Measurements from ENCODE around the gene RNU7-1. TPM values are rescaled to one million over a fixed set of nuclear protein-coding genes. Genes with fewer than 3 reads are reported as not detected.

Gene RNU7-1
- total and polyA plus RNA-seq, 9 of the 15 experiments (the other 6 are each of a cell fraction or from before 2014, with no cell fraction given) = not detected

DNA sequence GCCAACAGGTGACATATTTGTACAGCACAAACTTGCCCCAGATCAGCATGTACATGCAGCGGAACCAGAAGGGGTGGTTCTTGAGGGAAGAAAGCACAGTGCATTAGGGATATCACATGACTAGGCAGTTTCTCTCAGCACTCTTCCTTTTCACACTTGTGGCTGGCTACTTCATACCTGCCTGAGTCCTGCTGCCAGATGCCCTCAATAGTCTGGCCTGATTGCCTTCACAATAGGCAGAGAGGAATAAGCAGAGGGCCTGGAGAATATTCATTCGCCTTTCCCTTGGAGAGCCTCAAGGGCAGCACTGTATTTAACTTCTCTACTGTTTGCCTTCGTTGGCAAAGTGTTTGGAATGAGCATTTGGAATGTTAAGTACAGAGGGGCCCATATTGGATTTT is 35.0 kb downstream of the RNU7-1 start (continued):
- TF ChIP-seq HDAC3 (IDR thresholded peaks at IDR 0.05; ENCODE audit: borderline replicate concordance, partially characterized antibody) = no peak
- TF ChIP-seq TOE1 (IDR thresholded peaks at IDR 0.05; ENCODE audit: borderline replicate concordance) = no peak
- TF ChIP-seq TOE1 (CRISPR knock-in tag; IDR thresholded peaks at IDR 0.05; ENCODE audit: borderline replicate concordance, low read depth) = no peak
- no peak for TF ChIP-seq TAF7 (tag; IDR thresholded peaks at IDR 0.05)
- TF ChIP-seq AFF1 (IDR thresholded peaks at IDR 0.05; ENCODE audit: low read depth in 1 of 2, partially characterized antibody in 2 of 2) = no peak
- no peak for TF ChIP-seq ZNF239 (CRISPR knock-in tag; IDR thresholded peaks at IDR 0.05)
- TF ChIP-seq, protein P1, sequence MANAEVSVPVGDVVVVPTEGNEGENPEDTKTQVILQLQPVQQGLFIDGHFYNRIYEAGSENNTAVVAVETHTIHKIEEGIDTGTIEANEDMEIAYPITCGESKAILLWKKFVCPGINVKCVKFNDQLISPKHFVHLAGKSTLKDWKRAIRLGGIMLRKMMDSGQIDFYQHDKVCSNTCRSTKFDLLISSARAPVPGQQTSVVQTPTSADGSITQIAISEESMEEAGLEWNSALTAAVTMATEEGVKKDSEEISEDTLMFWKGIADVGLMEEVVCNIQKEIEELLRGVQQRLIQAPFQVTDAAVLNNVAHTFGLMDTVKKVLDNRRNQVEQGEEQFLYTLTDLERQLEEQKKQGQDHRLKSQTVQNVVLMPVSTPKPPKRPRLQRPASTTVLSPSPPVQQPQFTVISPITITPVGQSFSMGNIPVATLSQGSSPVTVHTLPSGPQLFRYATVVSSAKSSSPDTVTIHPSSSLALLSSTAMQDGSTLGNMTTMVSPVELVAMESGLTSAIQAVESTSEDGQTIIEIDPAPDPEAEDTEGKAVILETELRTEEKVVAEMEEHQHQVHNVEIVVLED (CRISPR knock-in tag; IDR thresholded peaks at IDR 0.05) = 0 out of 2 replicates have a peak, but pooled peaks have one; percentile 7
- no peak for TF ChIP-seq CCNT2 (IDR thresholded peaks at IDR 0.05; ENCODE audit: borderline replicate concordance, extremely low read depth, insufficient read length, low read depth, low read length)
- TF ChIP-seq MAFG (tag; conservative IDR thresholded peaks at IDR 0.05) = peak; percentile 76
- no peak for TF ChIP-seq ZKSCAN1 (IDR thresholded peaks at IDR 0.05; ENCODE audit: low read depth, low read length)
- peak in 1 of 2 experiments; percentile 27; a peak in 2 of 4 replicates for TF ChIP-seq RAD21 (CRISPR knock-in tag; conservative IDR thresholded peaks at IDR 0.05 in 1 of 2, IDR thresholded peaks at IDR 0.05 in 1 of 2)
- TF ChIP-seq NFRKB (IDR thresholded peaks at IDR 0.05; ENCODE audit: low read depth) = no peak
- 0 out of 2 replicates have a peak, but pooled peaks have one; percentile 12 for TF ChIP-seq POLR2AphosphoS2 (IDR thresholded peaks at IDR 0.05; ENCODE audit: low read length)
- no peak for TF ChIP-seq RBFOX2 (IDR thresholded peaks at IDR 0.05; ENCODE audit: low read depth, low read length)
- no peak for TF ChIP-seq CHCHD3 (CRISPR knock-in tag; IDR thresholded peaks at IDR 0.05)
- TF ChIP-seq PRDM10 (IDR thresholded peaks at IDR 0.05; ENCODE audit: partially characterized antibody) = no peak
- TF ChIP-seq ZC3H4 (CRISPR knock-in tag; IDR thresholded peaks at IDR 0.05; ENCODE audit: borderline replicate concordance) = no peak

All from K562 (cell line).